ENCODE measurements around the gene ZCCHC3. TPM values are rescaled to one million over a fixed set of nuclear protein-coding genes. Genes with fewer than 3 reads are reported as not detected.

Gene ZCCHC3
- total and polyA plus RNA-seq, 7 donors: 6.0 to 22.1 (median 11.7) TPM

GRCh38 chr20:258269-258858 lies 39.0 kb upstream of the ZCCHC3 start:
- TF ChIP-seq EP300 (IDR thresholded peaks at IDR 0.05): no peak
- TF ChIP-seq POLR2AphosphoS5 (IDR thresholded peaks at IDR 0.05): no peak
- TF ChIP-seq CTCF (IDR thresholded peaks at IDR 0.05): no peak
- no peak for TF ChIP-seq POLR2A (IDR thresholded peaks at IDR 0.05)
- Histone ChIP-seq H3K27ac (no peak overlapping the region), H3K9me3 (no peaks in the 10 kb centered on the region), H3K4me3 (no peak overlapping the region), H3K27me3 (peaks cover 0 to 5% (median 0%) of the 10 kb centered on the region in 3 donors), H3K36me3 (no peaks in the 10 kb centered on the region), H3K4me1 (no peaks in the 10 kb centered on the region)
- intact Hi-C loops (cut with DNase I): no loop called here
- WGBS, 2 donors: 62 to 69% methylated on average over 4 of the region's 4 CpGs
- no peak for DNase-seq

GRCh38 chr20:258963-259362 lies 38.4 kb upstream of the ZCCHC3 start:
- 53 to 54% methylated on average over 8 of the region's 8 CpGs for WGBS, 2 donors
- intact Hi-C loops (cut with DNase I): no loop called here

DNA sequence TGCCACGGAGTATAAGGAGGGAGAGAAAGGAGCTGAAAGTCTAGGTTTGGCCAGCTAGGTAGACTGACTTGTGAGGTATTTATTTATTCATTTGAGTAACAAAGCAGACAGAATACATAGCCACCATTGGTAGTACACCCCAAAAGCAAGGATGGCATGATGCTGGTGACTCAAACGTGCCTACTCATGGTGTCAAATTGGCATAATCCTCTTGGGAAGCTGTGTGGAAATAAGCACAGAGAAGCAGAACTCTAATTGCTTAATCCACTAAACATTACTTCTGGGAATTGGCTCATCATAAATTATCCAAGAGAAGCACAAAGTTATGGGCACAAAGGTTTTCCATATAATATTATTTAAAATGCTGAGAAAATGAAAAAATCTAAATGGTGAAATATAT lies 37.4 kb upstream of the ZCCHC3 start:
- WGBS, 2 donors: 65 to 72% methylated on average over 2 of the region's 2 CpGs
- peaks cover 0 to 5% (median 0%) of the 10 kb centered on the region in 3 donors for H3K27me3 ChIP-seq
- TF ChIP-seq POLR2AphosphoS5 (IDR thresholded peaks at IDR 0.05): no peak
- H3K4me1 ChIP-seq: no peaks in the 10 kb centered on the region
- intact Hi-C loops (cut with DNase I): no loop called here
- no peak for DNase-seq
- no peaks in the 10 kb centered on the region for H3K36me3 ChIP-seq
- H3K4me3 ChIP-seq: no peak overlapping the region
- no peak overlapping the region for H3K27ac ChIP-seq
- no peaks in the 10 kb centered on the region for H3K9me3 ChIP-seq

More at GRCh38 chr20:258963-259362, 38.4 kb upstream of the ZCCHC3 start:
- no peak for DNase-seq
- Histone ChIP-seq H3K27me3 (peaks cover 0 to 5% (median 0%) of the 10 kb centered on the region in 3 donors), H3K36me3 (no peaks in the 10 kb centered on the region), H3K4me1 (no peaks in the 10 kb centered on the region), H3K4me3 (no peak overlapping the region), H3K27ac (no peak overlapping the region), H3K9me3 (no peaks in the 10 kb centered on the region)
- TF ChIP-seq POLR2A (IDR thresholded peaks at IDR 0.05) (no peak), POLR2AphosphoS5 (IDR thresholded peaks at IDR 0.05) (no peak), CTCF (IDR thresholded peaks at IDR 0.05) (no peak)

DNA sequence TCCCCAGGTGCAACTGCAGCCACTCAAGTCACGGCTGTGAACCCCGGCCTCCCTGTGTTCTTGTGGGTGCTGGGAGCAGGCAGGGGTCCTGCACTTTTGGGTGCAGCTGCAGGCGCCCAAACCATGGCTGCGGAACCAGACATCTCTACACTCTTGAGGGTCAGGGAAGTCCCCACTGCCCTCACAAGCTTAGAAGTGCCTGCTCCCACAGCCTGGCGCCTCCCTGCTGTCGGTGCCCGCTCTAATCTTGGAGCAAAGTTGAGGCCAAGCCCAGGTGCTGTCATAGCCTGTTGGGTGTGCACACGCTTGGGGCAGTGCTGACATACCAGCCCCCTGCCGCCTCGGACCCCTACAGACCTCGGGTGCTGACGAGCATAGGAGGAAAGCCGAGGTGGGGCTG lies 33.7 kb upstream of the ZCCHC3 start:
- H3K36me3 ChIP-seq: no peaks in the 10 kb centered on the region
- WGBS, 2 donors: 63 to 85% methylated on average over 13 of the region's 13 CpGs
- H3K27me3 ChIP-seq: no peaks in the 10 kb centered on the region
- TF ChIP-seq POLR2AphosphoS5 (IDR thresholded peaks at IDR 0.05) (no peak), POLR2A (IDR thresholded peaks at IDR 0.05) (no peak)
- no peak for DNase-seq
- no peak overlapping the region for H3K27ac ChIP-seq
- intact Hi-C loops (cut with DNase I): no loop called here
- peaks cover 0 to 10% (median 2%) of the 10 kb centered on the region in 4 donors for H3K4me1 ChIP-seq
- no peak overlapping the region for H3K4me3 ChIP-seq
- H3K9me3 ChIP-seq: no peaks in the 10 kb centered on the region

GRCh38 chr20:266596-267562 lies 30.5 kb upstream of the ZCCHC3 start:
- intact Hi-C loops (cut with DNase I): loop anchor here (2.0 kb wide), 1 partner anchor 64 kb away; no protein-coding TSS in a partner anchor
- Histone ChIP-seq H3K4me3 (peak overlapping the region; percentile 30 to 54 (median 51)), H3K4me1 (peaks cover 0 to 10% (median 2%) of the 10 kb centered on the region in 4 donors), H3K36me3 (no peaks in the 10 kb centered on the region), H3K27ac (peak overlapping the region in 1 of 4 donors; percentile 35), H3K9me3 (no peaks in the 10 kb centered on the region), H3K27me3 (no peaks in the 10 kb centered on the region)
- WGBS, 2 donors: 11% methylated on average over 43 of the region's 43 CpGs
- TF ChIP-seq CTCF (IDR thresholded peaks at IDR 0.05) (peak; percentile 84 to 98 (median 90)), POLR2AphosphoS5 (IDR thresholded peaks at IDR 0.05) (peak in 1 of 4 donors; percentile 17), POLR2A (IDR thresholded peaks at IDR 0.05) (no peak), EP300 (IDR thresholded peaks at IDR 0.05) (no peak)
- DNase-seq: peak; percentile 92
